SHP77 (cell line): ENCODE results near the gene SSU72.
A peak's percentile ranks its signal among the peaks of the same experiment; 100 is the strongest.

Experiments
- DNase-seq, 2 experiments: peaks; one replicate each; lab custom pipeline; 2025; lab: John Stamatoyannopoulos, UW

SSU72 gene

GRCh38 chr1:1574721-1575537, at the start of gene SSU72:
TSS of gene SSU72 (minus strand) at chr1:1574863. CDS start at chr1:1574557, 306 bp downstream.
- peak; percentile 82 to 83 for DNase-seq

DNA sequence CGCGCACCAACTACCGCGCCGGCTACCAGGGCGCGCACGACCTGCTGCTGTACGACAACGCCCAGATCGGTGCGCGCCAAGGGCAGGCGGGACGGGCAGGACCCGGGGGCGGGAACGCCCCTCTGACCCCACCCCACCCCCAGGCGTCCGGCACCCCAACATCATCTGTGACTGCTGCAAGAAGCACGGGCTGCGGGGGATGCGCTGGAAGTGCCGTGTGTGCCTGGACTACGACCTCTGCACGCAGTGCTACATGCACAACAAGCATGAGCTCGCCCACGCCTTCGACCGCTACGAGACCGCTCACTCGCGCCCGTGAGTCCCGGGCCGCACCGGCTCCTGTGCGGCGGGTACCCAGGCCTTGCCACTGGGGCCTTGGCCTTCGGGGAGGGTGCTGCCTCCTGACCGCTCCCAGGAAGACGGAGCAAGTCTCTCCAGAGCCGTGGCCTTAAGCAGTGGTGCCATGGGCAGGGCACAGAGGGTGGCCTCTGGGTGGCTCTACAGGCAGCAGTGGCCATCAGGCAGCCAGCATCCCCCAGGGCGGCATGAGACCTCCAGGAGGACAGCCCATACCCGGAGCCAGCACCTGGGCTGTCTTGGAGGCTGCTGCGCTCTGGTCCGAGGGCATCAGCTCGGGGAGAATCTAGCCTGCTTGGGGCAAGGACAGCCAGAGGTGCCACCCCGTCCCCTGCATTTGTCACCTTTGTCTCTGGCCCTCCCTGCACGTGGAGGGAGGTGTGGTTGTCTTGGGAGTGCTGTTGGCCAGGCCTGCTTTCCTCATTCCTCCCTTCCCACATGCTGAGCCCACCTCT, 49.2 kb upstream of the SSU72 start:
- DNase-seq = no peak

- DNase-seq = no peak
Observed at GRCh38 chr1:1623181-1623630, 48.5 kb upstream of the SSU72 start.

DNA sequence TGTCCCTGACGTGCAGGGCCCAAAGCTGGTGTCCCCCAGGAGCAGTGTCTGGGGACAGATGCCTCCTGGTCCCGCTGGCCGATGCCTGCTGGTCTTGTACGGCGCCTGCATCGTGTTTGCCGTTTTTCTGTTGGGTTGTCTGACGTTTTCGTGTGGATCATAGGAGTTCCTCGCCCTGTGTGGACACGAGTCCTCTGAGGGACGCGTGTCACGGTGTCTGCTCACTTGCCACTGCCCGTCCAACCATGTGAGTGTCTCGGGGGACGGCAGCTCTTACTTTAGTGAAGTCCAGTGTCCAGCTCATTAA, 48.1 kb upstream of the SSU72 start:
- no peak for DNase-seq

DNA sequence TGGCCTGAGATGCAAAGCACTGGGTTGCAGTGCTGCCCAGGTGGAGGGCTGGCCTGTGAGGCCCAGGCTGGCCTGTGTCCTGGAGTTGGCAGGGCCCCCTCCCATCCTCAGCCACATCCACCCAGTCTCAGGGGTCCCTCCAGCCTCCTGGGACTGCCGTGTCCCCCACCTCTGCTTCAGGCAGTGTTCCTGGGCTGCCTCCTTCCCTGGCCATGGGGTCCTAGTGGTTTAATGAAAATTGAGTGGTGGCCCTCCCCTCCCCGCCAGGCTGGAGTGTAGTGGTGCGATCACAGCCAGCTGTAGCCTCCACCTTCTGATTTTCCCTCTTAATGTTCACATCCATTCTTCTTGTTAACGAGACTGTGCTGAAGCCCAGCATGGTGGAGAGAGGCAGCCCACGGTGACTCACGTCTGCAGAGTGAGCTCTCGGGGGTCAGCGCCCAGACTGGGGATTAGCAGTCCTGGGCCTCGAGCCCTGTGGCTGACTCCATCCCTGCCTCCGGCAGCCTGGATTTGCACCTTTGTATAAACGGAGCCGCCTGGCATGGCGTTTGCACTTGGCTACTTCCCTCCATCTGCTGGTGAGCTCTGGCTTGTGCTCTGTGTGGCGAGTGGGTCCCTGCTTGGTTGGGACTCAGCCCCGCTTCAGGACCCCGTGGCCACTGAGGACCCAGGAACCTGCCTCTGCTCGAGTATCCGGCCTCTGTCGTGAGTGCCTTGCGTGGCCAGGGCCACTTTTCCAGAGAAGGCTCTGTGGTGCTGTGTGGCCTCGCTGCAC, 47.5 kb upstream of the SSU72 start:
- DNase-seq = no peak

- no peak for DNase-seq
Observed at GRCh38 chr1:1621173-1622009, 46.7 kb upstream of the SSU72 start.

- DNase-seq = no peak
Observed at GRCh38 chr1:1620433-1621139, 45.9 kb upstream of the SSU72 start.

- no peak for DNase-seq
Observed at GRCh38 chr1:1619917-1620361, 45.3 kb upstream of the SSU72 start.

- DNase-seq = no peak
Observed at GRCh38 chr1:1618396-1619068, 43.9 kb upstream of the SSU72 start.

- DNase-seq = no peak
Observed at GRCh38 chr1:1617925-1618324, 43.3 kb upstream of the SSU72 start.

GRCh38 chr1:1617516-1617915, 42.9 kb upstream of the SSU72 start:
- no peak for DNase-seq

DNA sequence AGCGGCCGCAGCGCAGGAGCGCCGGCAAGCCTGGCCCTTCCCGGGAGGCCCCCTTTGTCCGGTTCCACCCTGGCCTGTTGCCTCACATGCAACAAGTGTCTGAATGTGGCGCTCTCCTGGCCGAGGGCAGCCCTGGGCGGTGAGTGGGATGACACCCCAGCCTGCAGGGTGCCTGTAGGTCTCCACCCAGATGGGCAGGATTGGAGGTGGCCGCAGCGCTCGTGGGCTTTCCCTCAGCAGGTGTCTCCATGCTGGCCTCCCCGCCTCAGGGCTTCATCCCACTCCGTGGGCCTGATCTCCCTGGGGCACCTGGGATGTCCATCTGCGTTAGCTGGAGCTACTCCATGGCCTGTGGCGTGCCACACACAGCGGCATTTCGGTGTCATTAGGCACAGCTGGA, 42.2 kb upstream of the SSU72 start:
- no peak for DNase-seq

- no peak for DNase-seq
Observed at GRCh38 chr1:1616045-1616790, 41.6 kb upstream of the SSU72 start.

GRCh38 chr1:1615256-1616044, 40.8 kb upstream of the SSU72 start, which contains the start of gene MIB2:
TSS of gene MIB2 (plus strand) at chr1:1615500. CDS start at chr1:1623453, 7,953 bp downstream.
- DNase-seq = peak; percentile 92 to 96

GRCh38 chr1:1614954-1615255, 40.2 kb upstream of the SSU72 start:
- no peak for DNase-seq

GRCh38 chr1:1614204-1614953, 39.7 kb upstream of the SSU72 start:
- DNase-seq = peak in 1 of 2 experiments; percentile 32

GRCh38 chr1:1613509-1614082, 38.9 kb upstream of the SSU72 start:
- no peak for DNase-seq

- DNase-seq = no peak
Observed at GRCh38 chr1:1612104-1612400, 37.4 kb upstream of the SSU72 start.
